GM13976 (cell line): ENCODE data around the gene STAG1.
A peak's percentile ranks its signal among the peaks of the same experiment; 100 is the strongest.
"Not testable (repeated sequence)": the region's sequence is repeated elsewhere in the genome, so short reads cannot be mapped to it uniquely, and the experiment has no call there.

Experiments
- DNase-seq: peaks from one replicate; pipeline ENCODE4 v3.0.0; 2012; ENCODE audit warnings: low spot score
- CTCF ChIP-seq: IDR thresholded peaks from 2 replicates; pipeline ENCODE4 v1.5.1; 2012; ENCODE audit warnings: borderline replicate concordance, mild to moderate bottlenecking; ENCODE audit not compliant: insufficient read depth; ENCODE audit errors: extremely low read depth, missing control alignments, control extremely low read depth
- in situ Hi-C: fragments of 300-500 bp; cut with MboI; formaldehyde crosslinking; loops from one replicate; pipeline ENCODE4 v1.12.0; 2022; ENCODE audit warnings: low sequenced_read_pairs, mixed read lengths, inconsistent platforms; ENCODE audit not compliant: unreplicated experiment

STAG1 gene

DNA sequence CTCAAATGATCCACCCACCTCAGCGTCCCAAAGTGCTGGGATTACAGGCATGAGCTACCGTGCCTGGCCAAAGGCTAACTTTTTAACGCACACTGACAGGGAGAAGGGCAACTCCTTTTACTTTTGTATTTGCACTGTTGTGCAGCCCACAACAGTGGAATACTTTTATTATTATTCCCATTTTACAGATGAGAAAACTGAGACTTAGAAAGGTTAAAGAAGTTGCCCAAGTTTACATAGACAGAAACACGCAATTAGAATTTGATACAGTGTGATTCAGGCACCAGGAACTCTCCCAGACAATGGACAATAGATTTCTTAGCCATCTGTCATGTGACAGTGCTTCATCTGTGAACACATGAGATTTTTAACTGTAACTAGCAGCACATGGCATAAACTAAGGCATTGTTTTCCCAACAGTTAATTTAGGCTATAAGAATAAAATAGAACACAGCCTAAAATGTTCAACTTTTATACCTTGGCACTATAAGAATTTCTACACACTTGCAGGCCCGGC lies 18.8 kb downstream of the STAG1 start:
- DNase-seq, result no peak
- in situ Hi-C loops, result loop anchor here (25.0 kb wide), 1 partner anchor 346 kb away; no protein-coding TSS in a partner anchor
- TF ChIP-seq CTCF, result no peak

DNA sequence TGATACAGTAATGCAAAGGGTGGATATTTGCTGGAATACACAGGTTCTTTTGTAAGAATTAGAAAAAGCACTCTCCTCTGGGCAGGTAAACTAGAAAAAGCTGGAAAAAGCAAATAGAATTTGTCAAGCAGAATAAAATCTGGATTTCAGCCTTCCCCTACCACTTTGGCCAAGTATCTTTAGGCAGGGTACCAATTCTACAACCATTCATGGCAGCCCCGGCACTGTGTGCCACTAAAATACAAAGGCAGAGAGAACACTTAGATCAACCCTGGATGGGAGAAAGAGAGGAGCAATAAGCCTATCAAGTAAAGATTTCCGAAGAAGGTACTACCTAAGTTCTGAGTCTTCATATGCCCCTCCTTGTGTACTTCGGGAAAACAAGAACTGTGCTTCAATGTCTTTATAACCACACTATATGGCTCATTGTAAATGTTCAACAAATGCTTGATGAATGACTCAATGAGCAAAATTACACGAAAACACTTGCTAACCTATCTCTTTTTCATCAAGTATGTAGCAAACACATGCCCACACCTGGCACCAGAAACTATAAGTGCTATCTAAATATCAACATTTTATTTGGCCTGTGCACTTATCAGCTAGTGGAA lies 20.8 kb downstream of the STAG1 start:
- in situ Hi-C loops, result loop anchor here (25.0 kb wide), 1 partner anchor 344 kb away; no protein-coding TSS in a partner anchor
- TF ChIP-seq CTCF, result no peak
- no peak for DNase-seq

GRCh38 chr3:136730595-136731273 lies 21.4 kb downstream of the STAG1 start:
- in situ Hi-C loops, result loop anchor here (25.0 kb wide), 1 partner anchor 343 kb away; no protein-coding TSS in a partner anchor
- DNase-seq, result peak; percentile 38
- TF ChIP-seq CTCF, result no peak

GRCh38 chr3:136728918-136729317 lies 23.3 kb downstream of the STAG1 start:
- no peak for TF ChIP-seq CTCF
- no peak for DNase-seq
- in situ Hi-C loops, result loop anchor here (25.0 kb wide), 1 partner anchor 342 kb away; no protein-coding TSS in a partner anchor

DNA sequence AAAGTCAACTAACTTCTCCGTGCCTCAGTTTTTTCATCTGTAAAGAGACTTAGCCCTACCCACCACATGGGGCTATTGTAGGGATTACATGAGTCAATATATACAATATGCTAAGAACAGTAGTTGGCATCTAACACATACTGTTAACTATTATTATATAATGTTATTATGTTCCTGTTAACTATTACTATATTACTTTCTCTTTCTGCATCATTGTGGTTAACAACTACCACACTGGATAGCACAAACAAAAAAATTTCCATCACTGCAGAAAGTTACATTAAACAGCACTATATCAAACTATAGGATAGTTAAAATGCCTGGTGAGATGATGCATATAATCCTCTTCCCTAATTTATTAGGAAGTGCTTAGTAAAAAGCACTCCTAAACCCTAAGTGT lies 23.7 kb downstream of the STAG1 start:
- DNase-seq, result no peak
- in situ Hi-C loops, result loop anchor here (25.0 kb wide), 1 partner anchor 341 kb away; no protein-coding TSS in a partner anchor
- no peak for TF ChIP-seq CTCF

DNA sequence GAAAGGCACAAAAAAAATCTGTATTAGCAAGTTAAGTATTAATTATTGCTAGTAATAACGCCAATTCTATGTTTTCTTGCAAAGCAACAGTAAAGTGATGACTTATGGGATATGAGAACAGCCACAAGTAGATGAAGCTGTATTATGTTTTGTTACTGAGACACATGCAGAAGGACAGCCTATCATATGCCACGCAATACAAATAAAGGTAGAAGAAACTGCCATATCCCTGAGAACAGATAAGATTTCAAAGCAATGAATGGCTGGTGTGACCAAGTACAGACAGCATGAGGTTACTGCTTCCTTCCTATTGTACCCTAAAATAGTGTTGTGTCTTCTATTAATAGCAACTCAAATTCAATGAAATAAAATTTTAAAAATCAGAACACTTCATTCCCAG lies 26.7 kb downstream of the STAG1 start:
- DNase-seq, result no peak
- in situ Hi-C loops, result loop anchor here (25.0 kb wide), 1 partner anchor 338 kb away; no protein-coding TSS in a partner anchor

DNA sequence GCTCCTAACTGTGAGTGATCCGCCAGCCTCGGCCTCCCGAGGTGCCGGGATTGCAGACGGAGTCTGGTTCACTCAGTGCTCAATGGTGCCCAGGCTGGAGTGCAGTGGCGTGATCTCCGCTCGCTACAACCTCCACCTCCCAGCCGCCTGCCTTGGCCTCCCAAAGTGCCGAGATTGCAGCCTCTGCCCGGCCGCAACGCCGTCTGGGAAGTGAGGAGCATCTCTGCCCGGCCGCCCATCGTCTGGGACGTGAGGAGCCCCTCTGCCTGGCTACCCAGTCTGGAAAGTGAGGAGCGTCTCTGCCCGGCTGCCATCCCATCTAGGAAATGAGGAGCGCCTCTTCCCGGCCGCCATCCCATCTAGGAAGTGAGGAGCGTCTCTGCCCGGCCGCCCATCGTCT lies 29.3 kb downstream of the STAG1 start:
- in situ Hi-C loops, DNase-seq: not testable (repeated sequence)

More for the DNA sequence above, 26.7 kb downstream of the STAG1 start:
- no peak for TF ChIP-seq CTCF

- in situ Hi-C loops, DNase-seq: not testable (repeated sequence)
Observed at GRCh38 chr3:136722399-136722798, 29.8 kb downstream of the STAG1 start.
